ENCODE measurements around the gene UTP3. TPM values are rescaled to one million over a fixed set of nuclear protein-coding genes. Genes with fewer than 3 reads are reported as not detected.

The UTP3 gene
- total and polyA plus RNA-seq, 2 donors (not counting 3 experiments of a cell fraction or from before 2014, with no cell fraction given): 8.7 to 32.8 TPM

GRCh38 chr4:70670332-70671014, 17.9 kb upstream of the UTP3 start:
- DNase-seq (ENCODE audit: low read depth, low spot score) (no peak), FAIRE-seq (no peak)
- Histone ChIP-seq H3K9ac (replicated peaks; ENCODE audit: extremely low read depth, insufficient read depth, low read length) (no peak overlapping the region), H4K20me1 (replicated peaks; ENCODE audit: control insufficient read depth, extremely low read depth, insufficient read depth, low read length) (no peaks in the 10 kb centered on the region), H3K9me1 (replicated peaks; ENCODE audit: control insufficient read depth, extremely low read depth, insufficient read depth, low read length) (no peaks in the 10 kb centered on the region), H2AFZ (ENCODE audit: low read depth, low read length) (no peak overlapping the region), H3K27me3 (ENCODE audit: control insufficient read depth in 2 of 2, insufficient read depth in 2 of 2, low read length in 2 of 2) (peaks cover 0 to 2% of the 10 kb centered on the region in 2 experiments), H3K27ac (ENCODE audit: insufficient read depth, low read depth, low read length) (no peak overlapping the region), H3K4me3 (replicated peaks in 1 of 3; ENCODE audit: insufficient read depth in 1 of 3, low read depth in 1 of 3, low read length in 3 of 3) (no peak overlapping the region), H3K36me3 (ENCODE audit: control insufficient read depth in 2 of 2, extremely low read depth in 1 of 2, insufficient read depth in 2 of 2, low read length in 2 of 2) (no peaks in the 10 kb centered on the region), H3K9me3 (replicated peaks; ENCODE audit: control insufficient read depth, insufficient read depth, low read length) (no peaks in the 10 kb centered on the region), H3K4me2 (ENCODE audit: insufficient read depth, low read length) (no peak overlapping the region), H3K79me2 (ENCODE audit: control insufficient read depth, insufficient read depth, low read length) (no peaks in the 10 kb centered on the region), H3K4me1 (ENCODE audit: control insufficient read depth, extremely low read depth, insufficient read depth, low read length) (no peaks in the 10 kb centered on the region)
- ChIA-PET POLR2A (no interaction called here), CTCF (no interaction called here)
- no peak for TF ChIP-seq GATA2 (IDR thresholded peaks at IDR 0.05; ENCODE audit: insufficient read depth, insufficient read length, low read depth, low read length)
- TF ChIP-seq MAX (IDR thresholded peaks at IDR 0.05; ENCODE audit: insufficient read depth, insufficient read length): no peak
- TF ChIP-seq POLR2A (IDR thresholded peaks at IDR 0.05; ENCODE audit: low read depth, low read length): no peak
- TF ChIP-seq CTCF (IDR thresholded peaks at IDR 0.05; ENCODE audit: extremely low read depth in 1 of 2, insufficient read depth in 1 of 2, low read depth in 1 of 2, low read length in 2 of 2): no peak
- no peak for TF ChIP-seq POLR2AphosphoS5 (IDR thresholded peaks at IDR 0.05; ENCODE audit: insufficient read depth, low read depth, low read length)
- no peak for TF ChIP-seq FOS (IDR thresholded peaks at IDR 0.05; ENCODE audit: borderline replicate concordance, insufficient read depth, low read length)
- no peak for TF ChIP-seq MYC (IDR thresholded peaks at IDR 0.05; ENCODE audit: low read depth, low read length)
- TF ChIP-seq JUN (IDR thresholded peaks at IDR 0.05; ENCODE audit: borderline replicate concordance, insufficient read depth, insufficient read length, low read depth): no peak
- TF ChIP-seq EZH2 (IDR thresholded peaks at IDR 0.05; ENCODE audit: borderline replicate concordance, low read depth, low read length, severe bottlenecking): no peak
- dilution Hi-C loops (cut with MboI; ENCODE audit: extremely low pct_ligation_motif_present, low sequenced_read_pairs) (no loop called here), intact Hi-C loops (cut with micrococcal nuclease) (no loop called here)
- BruUV-seq (replicated peaks): no TSS peak

Data from endothelial cell of umbilical vein (primary cell).